ENCODE data around the gene KCTD18.

Gene KCTD18

DNA sequence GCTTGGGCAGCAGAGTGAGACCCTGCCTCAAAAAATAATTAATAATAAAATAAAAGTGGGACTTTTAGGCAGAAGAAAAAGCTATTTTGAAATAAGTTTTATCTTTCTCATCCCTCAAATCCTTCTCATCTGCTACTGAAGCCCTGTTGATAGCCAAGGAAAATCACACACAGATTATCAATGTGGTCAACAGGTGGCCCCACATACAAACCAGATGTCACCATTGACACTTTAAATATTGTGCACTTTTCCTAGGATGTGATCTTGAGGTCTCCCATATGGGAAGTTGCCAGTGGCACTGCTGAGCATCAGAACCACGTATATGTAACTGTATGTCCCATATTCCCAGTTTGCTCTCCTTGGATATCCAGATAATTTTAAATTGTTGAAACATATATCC, 64.6 kb downstream of the KCTD18 start:
- no peak for DNase-seq (ENCODE audit: extremely low read depth, low read depth)
- H3K4me3 ChIP-seq (replicated peaks; ENCODE audit: low read depth, low read length): no peak overlapping the region
- TF ChIP-seq, protein P1, sequence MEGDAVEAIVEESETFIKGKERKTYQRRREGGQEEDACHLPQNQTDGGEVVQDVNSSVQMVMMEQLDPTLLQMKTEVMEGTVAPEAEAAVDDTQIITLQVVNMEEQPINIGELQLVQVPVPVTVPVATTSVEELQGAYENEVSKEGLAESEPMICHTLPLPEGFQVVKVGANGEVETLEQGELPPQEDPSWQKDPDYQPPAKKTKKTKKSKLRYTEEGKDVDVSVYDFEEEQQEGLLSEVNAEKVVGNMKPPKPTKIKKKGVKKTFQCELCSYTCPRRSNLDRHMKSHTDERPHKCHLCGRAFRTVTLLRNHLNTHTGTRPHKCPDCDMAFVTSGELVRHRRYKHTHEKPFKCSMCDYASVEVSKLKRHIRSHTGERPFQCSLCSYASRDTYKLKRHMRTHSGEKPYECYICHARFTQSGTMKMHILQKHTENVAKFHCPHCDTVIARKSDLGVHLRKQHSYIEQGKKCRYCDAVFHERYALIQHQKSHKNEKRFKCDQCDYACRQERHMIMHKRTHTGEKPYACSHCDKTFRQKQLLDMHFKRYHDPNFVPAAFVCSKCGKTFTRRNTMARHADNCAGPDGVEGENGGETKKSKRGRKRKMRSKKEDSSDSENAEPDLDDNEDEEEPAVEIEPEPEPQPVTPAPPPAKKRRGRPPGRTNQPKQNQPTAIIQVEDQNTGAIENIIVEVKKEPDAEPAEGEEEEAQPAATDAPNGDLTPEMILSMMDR (IDR thresholded peaks at IDR 0.05; ENCODE audit: low read depth, low read length, missing control alignments): no peak

DNA sequence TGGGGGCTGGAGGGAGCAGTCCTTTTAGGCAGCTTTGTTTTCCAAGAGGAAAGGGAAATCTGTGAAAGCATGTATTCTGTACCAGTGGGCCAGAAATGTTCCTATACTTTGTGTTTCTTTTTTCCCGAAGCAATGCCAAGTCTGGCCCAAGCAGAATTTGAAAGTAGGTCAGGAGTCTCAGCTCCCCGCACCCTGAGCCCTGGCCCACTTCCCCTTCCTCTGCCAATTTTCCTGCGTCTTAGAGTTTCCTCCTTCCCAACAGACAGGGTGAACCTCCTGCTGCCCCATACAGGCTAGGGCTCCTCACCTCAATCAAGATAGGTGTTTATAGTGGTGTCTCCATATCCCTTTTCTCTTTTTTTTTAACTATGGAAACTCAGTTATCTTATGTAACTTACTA, 65.3 kb downstream of the KCTD18 start:
- TF ChIP-seq, protein P1 (IDR thresholded peaks at IDR 0.05; ENCODE audit: low read depth, low read length, missing control alignments): no peak
- no peak overlapping the region for H3K4me3 ChIP-seq (replicated peaks; ENCODE audit: low read depth, low read length)
- DNase-seq (ENCODE audit: extremely low read depth, low read depth): no peak

DNA sequence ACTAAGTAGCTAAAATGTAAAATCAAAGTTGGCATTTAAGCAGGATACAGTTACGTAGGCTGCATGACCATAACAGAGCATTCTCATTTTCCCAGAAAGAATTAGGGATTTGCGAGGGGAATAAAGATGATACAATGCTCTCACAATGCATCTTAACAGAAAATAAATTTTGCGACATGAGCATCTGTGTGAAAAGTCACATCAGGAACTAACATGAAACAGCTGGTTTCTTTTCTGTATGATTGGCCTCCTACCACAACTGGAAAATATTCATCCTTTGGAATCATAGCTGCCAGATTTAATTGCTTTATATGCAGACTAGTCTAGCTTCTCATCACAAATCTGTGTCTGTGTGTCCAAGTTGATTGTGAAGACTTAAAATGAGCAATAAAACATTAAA, 66.0 kb downstream of the KCTD18 start:
- DNase-seq (ENCODE audit: extremely low read depth, low read depth): no peak
- no peak overlapping the region for H3K4me3 ChIP-seq (replicated peaks; ENCODE audit: low read depth, low read length)
- TF ChIP-seq, protein P1 (IDR thresholded peaks at IDR 0.05; ENCODE audit: low read depth, low read length, missing control alignments): no peak

DNA sequence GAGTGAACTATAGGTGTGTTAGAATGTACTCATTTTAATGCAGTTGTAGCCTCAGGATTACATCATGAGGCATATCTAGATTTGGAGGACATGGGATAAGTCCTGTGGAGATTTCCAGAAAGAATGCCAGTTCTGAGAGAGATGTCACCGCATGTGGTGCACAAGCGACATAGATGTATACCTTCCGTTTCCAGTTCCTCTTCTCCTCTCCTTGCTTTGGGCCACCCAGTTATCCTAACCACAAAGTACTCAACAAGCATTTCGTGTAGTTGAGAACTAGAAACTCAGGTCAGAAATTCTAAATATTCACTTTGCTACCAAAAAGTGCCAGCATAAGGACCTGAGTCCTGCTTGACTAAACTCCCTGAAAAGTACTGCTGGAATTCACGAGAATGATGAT, 66.5 kb downstream of the KCTD18 start:
- TF ChIP-seq, protein P1 (IDR thresholded peaks at IDR 0.05; ENCODE audit: low read depth, low read length, missing control alignments): no peak
- no peak for DNase-seq (ENCODE audit: extremely low read depth, low read depth)

DNA sequence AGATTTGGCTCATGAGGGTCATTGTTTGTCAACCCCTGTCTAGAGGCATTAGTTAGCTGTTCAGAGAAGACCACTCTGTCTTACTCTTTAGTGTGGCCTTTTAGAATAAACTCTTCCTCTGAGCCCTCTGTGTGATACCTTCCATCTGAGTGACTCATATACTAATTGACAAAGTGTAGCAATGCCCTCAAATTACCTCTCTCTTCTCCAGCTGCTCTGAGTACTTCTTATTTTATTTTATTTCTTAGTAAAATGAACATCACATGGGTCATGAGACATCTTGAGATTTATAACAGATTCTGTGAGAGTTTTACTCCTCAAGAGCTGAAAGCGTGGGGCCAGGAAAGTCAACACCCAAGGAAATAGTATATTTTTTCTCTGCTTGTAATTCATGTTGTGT, 67.4 kb downstream of the KCTD18 start:
- TF ChIP-seq, protein P1 (IDR thresholded peaks at IDR 0.05; ENCODE audit: low read depth, low read length, missing control alignments): no peak
- DNase-seq (ENCODE audit: extremely low read depth, low read depth): no peak
- no peak overlapping the region for H3K4me3 ChIP-seq (replicated peaks; ENCODE audit: low read depth, low read length)

More for the DNA sequence above, 66.5 kb downstream of the KCTD18 start:
- H3K4me3 ChIP-seq (replicated peaks; ENCODE audit: low read depth, low read length): no peak overlapping the region

DNA sequence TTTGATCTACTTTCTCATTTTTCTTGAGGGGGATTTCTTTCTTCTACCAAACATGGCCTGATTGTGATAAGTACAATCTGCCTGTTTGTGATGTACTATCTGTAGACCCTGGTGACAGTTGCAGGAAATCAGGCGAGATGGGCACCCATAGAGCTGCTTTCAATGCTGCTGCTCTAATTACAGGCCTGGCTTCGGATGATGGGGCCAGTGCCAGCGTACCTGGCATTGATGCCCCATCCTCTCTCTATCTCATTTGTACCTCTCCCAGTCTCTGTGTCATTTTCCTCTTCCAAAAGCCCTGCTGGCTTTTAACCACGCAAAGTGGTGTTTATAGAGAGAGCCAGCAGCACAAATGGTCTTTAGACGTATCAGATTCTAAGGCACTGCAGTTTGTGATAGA, 69.9 kb downstream of the KCTD18 start:
- no peak for DNase-seq (ENCODE audit: extremely low read depth, low read depth)
- TF ChIP-seq, protein P1 (IDR thresholded peaks at IDR 0.05; ENCODE audit: low read depth, low read length, missing control alignments): no peak
- no peak overlapping the region for H3K4me3 ChIP-seq (replicated peaks; ENCODE audit: low read depth, low read length)

Measured in HFF-Myc (cell line).